ENCODE measurements around the gene DGKD.

The DGKD gene

GRCh38 chr2:233414273-233414654, 60.0 kb downstream of the DGKD start:
- TF ChIP-seq EZH2phosphoT487 (conservative IDR thresholded peaks at IDR 0.05; ENCODE audit: low read length) (no peak), CTCF (IDR thresholded peaks at IDR 0.05; ENCODE audit: insufficient read depth, low read length, poor library complexity, severe bottlenecking) (no peak)
- Histone ChIP-seq H3K27me3 (ENCODE audit: low read length) (no peaks in the 10 kb centered on the region), H3K9me3 (ENCODE audit: insufficient read depth, low read length) (no peaks in the 10 kb centered on the region), H3K9ac (ENCODE audit: low read length) (no peak overlapping the region), H3K4me2 (ENCODE audit: low read depth, low read length, poor library complexity, severe bottlenecking) (no peak overlapping the region), H3K9me2 (replicated peaks; ENCODE audit: insufficient read depth, low read length) (no peaks in the 10 kb centered on the region), H4K20me1 (ENCODE audit: low read depth, low read length) (no peaks in the 10 kb centered on the region), H3K36me3 (ENCODE audit: low read length) (peaks cover 17% of the 10 kb centered on the region), H3K27ac (ENCODE audit: low read depth, low read length) (no peak overlapping the region), H3F3A (ENCODE audit: insufficient read depth) (peaks cover 16% of the 10 kb centered on the region), H2AFZ (ENCODE audit: low read depth, low read length, severe bottlenecking) (no peak overlapping the region), H3K79me2 (ENCODE audit: insufficient read depth, low read length) (no peaks in the 10 kb centered on the region), H3K4me3 (ENCODE audit: insufficient read depth, low read length, poor library complexity, severe bottlenecking) (no peak overlapping the region)

GRCh38 chr2:233414777-233415570, 60.7 kb downstream of the DGKD start:
- Histone ChIP-seq H3K27ac (ENCODE audit: low read depth, low read length) (no peak overlapping the region), H3K9me3 (ENCODE audit: insufficient read depth, low read length) (no peaks in the 10 kb centered on the region), H2AFZ (ENCODE audit: low read depth, low read length, severe bottlenecking) (no peak overlapping the region), H3K9ac (ENCODE audit: low read length) (no peak overlapping the region), H3K9me2 (replicated peaks; ENCODE audit: insufficient read depth, low read length) (no peaks in the 10 kb centered on the region), H3K4me2 (ENCODE audit: low read depth, low read length, poor library complexity, severe bottlenecking) (no peak overlapping the region), H3K79me2 (ENCODE audit: insufficient read depth, low read length) (no peaks in the 10 kb centered on the region; the same call in 1 of the 2 replicates), H4K20me1 (ENCODE audit: low read depth, low read length) (no peaks in the 10 kb centered on the region), H3K36me3 (ENCODE audit: low read length) (peaks cover 17% of the 10 kb centered on the region), H3K27me3 (ENCODE audit: low read length) (no peaks in the 10 kb centered on the region), H3F3A (ENCODE audit: insufficient read depth) (peaks cover 22% of the 10 kb centered on the region), H3K4me3 (ENCODE audit: insufficient read depth, low read length, poor library complexity, severe bottlenecking) (no peak overlapping the region)
- TF ChIP-seq EZH2phosphoT487 (conservative IDR thresholded peaks at IDR 0.05; ENCODE audit: low read length) (no peak), CTCF (IDR thresholded peaks at IDR 0.05; ENCODE audit: insufficient read depth, low read length, poor library complexity, severe bottlenecking) (no peak)

- Histone ChIP-seq H3K36me3 (ENCODE audit: low read length) (peaks cover 9% of the 10 kb centered on the region), H3K9ac (ENCODE audit: low read length) (no peak overlapping the region), H4K20me1 (ENCODE audit: low read depth, low read length) (no peaks in the 10 kb centered on the region), H3K9me2 (replicated peaks; ENCODE audit: insufficient read depth, low read length) (no peaks in the 10 kb centered on the region), H2AFZ (ENCODE audit: low read depth, low read length, severe bottlenecking) (no peak overlapping the region), H3K4me3 (ENCODE audit: insufficient read depth, low read length, poor library complexity, severe bottlenecking) (no peak overlapping the region), H3F3A (ENCODE audit: insufficient read depth) (peaks cover 28% of the 10 kb centered on the region), H3K9me3 (ENCODE audit: insufficient read depth, low read length) (no peaks in the 10 kb centered on the region), H3K4me2 (ENCODE audit: low read depth, low read length, poor library complexity, severe bottlenecking) (no peak overlapping the region), H3K79me2 (ENCODE audit: insufficient read depth, low read length) (no peaks in the 10 kb centered on the region; the same call in 1 of the 2 replicates), H3K27me3 (ENCODE audit: low read length) (no peaks in the 10 kb centered on the region), H3K27ac (ENCODE audit: low read depth, low read length) (no peak overlapping the region)
- TF ChIP-seq EZH2phosphoT487 (conservative IDR thresholded peaks at IDR 0.05; ENCODE audit: low read length) (no peak), CTCF (IDR thresholded peaks at IDR 0.05; ENCODE audit: insufficient read depth, low read length, poor library complexity, severe bottlenecking) (no peak)
These were observed 61.9 kb downstream of the DGKD start for GRCh38 chr2:233416199-233416598.
